Lung (tissue), 16 donors: ENCODE results near the gene FBXO44. TPM values are rescaled to one million over a fixed set of nuclear protein-coding genes. Genes with fewer than 3 reads are reported as not detected.
"Not testable (repeated sequence)": the region's sequence is repeated elsewhere in the genome, so short reads cannot be mapped to it uniquely, and the experiment has no call there.

ENCODE experiments used
- ATAC-seq: fragments of 200-7000 bp; cut with Tn5 transposase; one replicate; pipeline ENCODE4 v1.9.1; 2020; ENCODE audit warnings: moderate number of reproducible peaks; ENCODE audit not compliant: insufficient read depth, low FRiP score
- DNase-seq, 3 donors: peaks; one replicate each; pipeline ENCODE4 v3.0.0-alpha.2; 2013 to 2017
- H3K27ac ChIP-seq, 2 donors: one replicate each; pipeline ENCODE4 v1.5.1; 2013; ENCODE audit warnings: mild to moderate bottlenecking in 2 of 2, moderate library complexity in 2 of 2, control low read depth in 1 of 2, inconsistent platforms in 1 of 2, low read depth in 1 of 2, low read length in 1 of 2
- H3K27me3 ChIP-seq, 3 donors: one replicate each; pipeline ENCODE4 v1.5.1; 2013; ENCODE audit warnings: low read length in 2 of 3; ENCODE audit not compliant: control insufficient read depth in 3 of 3, insufficient read depth in 3 of 3
- H3K36me3 ChIP-seq, 4 donors: one replicate each; pipeline ENCODE4 v1.5.1; 2013; ENCODE audit warnings: low read length in 4 of 4, mild to moderate bottlenecking in 1 of 4, moderate library complexity in 1 of 4; ENCODE audit not compliant: control insufficient read depth in 4 of 4, insufficient read depth in 4 of 4
- H3K4me1 ChIP-seq, 5 donors: one replicate each; pipeline ENCODE4 v1.5.1; 2013; ENCODE audit warnings: low read length in 5 of 5, mild to moderate bottlenecking in 2 of 5, moderate library complexity in 1 of 5; ENCODE audit not compliant: control insufficient read depth in 5 of 5, insufficient read depth in 5 of 5
- H3K4me3 ChIP-seq: one replicate; pipeline ENCODE4 v1.5.1; 2013; ENCODE audit warnings: mild to moderate bottlenecking, control low read depth, moderate library complexity
- H3K9ac ChIP-seq, 2 donors: one replicate each; pipeline ENCODE4 v1.5.1; 2013; ENCODE audit warnings: low read length in 2 of 2, control low read depth in 1 of 2; ENCODE audit not compliant: insufficient read depth in 1 of 2
- H3K9me3 ChIP-seq, 4 donors: one replicate each; pipeline ENCODE4 v1.5.1; 2013; ENCODE audit warnings: low read length in 3 of 4, mild to moderate bottlenecking in 1 of 4, moderate library complexity in 1 of 4; ENCODE audit not compliant: control insufficient read depth in 4 of 4, insufficient read depth in 3 of 4
- CTCF ChIP-seq: IDR thresholded peaks from 2 replicates; pipeline ENCODE4 v1.5.1; 2012; ENCODE audit warnings: mild to moderate bottlenecking; ENCODE audit errors: control extremely low read depth, extremely low read depth
- WGBS, 2 donors: extraction: QIAGEN DNeasy Blood & Tissue Kit; methylation state at CpG; one replicate each; pipeline ENCODE4 v1.1.7; 2013; 5-methylcytosine and 5-hydroxymethylcytosine counted together
- long read RNA-seq, 5 donors: transcript quantifications; one replicate each; lab custom pipeline, GENCODE V29; 2026
- polyA plus RNA-seq, 2 donors: library from polyadenylated mRNA; stranded (reverse); fragments of 200-250 nt; gene quantifications; one replicate each; pipeline ENCODE4 v1.2.1, GENCODE V29; 2013
- total RNA-seq, 2 donors: library from RNA; depleted of rRNA in 1 of 2; stranded (reverse); fragments of >200 nt in 1 of 2; gene quantifications; one replicate each; pipeline ENCODE4 v1.2.1, GENCODE V29; 2014 to 2021
- donor health status: control.
- donor health status: control.
- donor health status: Bipolar disorder and iron deficiency.
- donor health status: healthy.
- donor health status: DM: yes; HTN: yes; CAD: no.

FBXO44 gene
- total RNA-seq: 10 to 100 TPM; 14.0 to 14.4 TPM
- polyA plus RNA-seq: 10 to 100 TPM; 10.6 to 19.6 TPM
- long read RNA-seq, donor 1, partial matches to known transcripts: 0 of 5 reads
- long read RNA-seq, donor 1, other reads (novel, unspliced or antisense): 0 of 5 reads
- long read RNA-seq, donor 2: 0 reads
- long read RNA-seq, donor 3, partial matches to known transcripts: 6 of 7 reads
- long read RNA-seq, donor 3, other reads (novel, unspliced or antisense): 0 of 7 reads
- long read RNA-seq, donor 4, partial matches to known transcripts: 0 of 1 reads
- long read RNA-seq, donor 4, other reads (novel, unspliced or antisense): 0 of 1 reads
- long read RNA-seq, donor 5, partial matches to known transcripts: 5 of 8 reads
- long read RNA-seq, donor 5, other reads (novel, unspliced or antisense): 0 of 8 reads

- TF ChIP-seq CTCF: no peak
- no peaks in the 10 kb centered on the region for H3K9me3 ChIP-seq
- no peak within 1 kb of the TSS for H3K27ac ChIP-seq
- no peak within 1 kb of the TSS for H3K9ac ChIP-seq
- peak within 1 kb of the TSS; percentile 21 for H3K4me3 ChIP-seq
- peaks cover 0 to 12% (median under 1%) of the 10 kb centered on the region in 5 donors for H3K4me1 ChIP-seq
- peak in 2 of 3 donors; percentile 32 to 56 for DNase-seq
- peak; percentile 71 for ATAC-seq
- peaks cover 0 to 23% (median 15%) of the 10 kb centered on the region in 3 donors for H3K27me3 ChIP-seq
- peaks cover 0 to 5% (median under 1%) of the 10 kb centered on the region in 4 donors for H3K36me3 ChIP-seq
- WGBS, 2 donors: 6 to 11% methylated on average over 29 to 94 of the region's 94 CpGs
These were observed at the start of gene FBXO44, which contains the start of gene FBXO2 for GRCh38 chr1:11654137-11654938. Gene FBXO44, plus strand, starts transcription at chr1:11654877. Its CDS starts 959 bp downstream, at chr1:11655836. Gene FBXO2, minus strand, starts transcription at chr1:11654429. Its CDS starts 89 bp downstream, at chr1:11654340.

GRCh38 chr1:11606775-11607174 lies 47.9 kb upstream of the FBXO44 start:
- DNase-seq: no peak
- ATAC-seq: no peak
- WGBS, 2 donors: 81 to 90% methylated on average over 6 of the region's 6 CpGs

GRCh38 chr1:11608596-11609130 lies 46.0 kb upstream of the FBXO44 start:
- H3K4me3 ChIP-seq, H3K27ac ChIP-seq, H3K27me3 ChIP-seq, H3K4me1 ChIP-seq, H3K36me3 ChIP-seq, H3K9ac ChIP-seq, DNase-seq, ATAC-seq, H3K9me3 ChIP-seq: not testable (repeated sequence)
- 95 to 96% methylated on average over 18 to 32 of the region's 37 CpGs for WGBS, 2 donors

More at GRCh38 chr1:11606775-11607174, 47.9 kb upstream of the FBXO44 start:
- Histone ChIP-seq H3K9ac (no peak overlapping the region), H3K9me3 (peaks cover 0 to 5% (median 2%) of the 10 kb centered on the region in 4 donors), H3K36me3 (no peaks in the 10 kb centered on the region), H3K4me3 (no peak overlapping the region), H3K27me3 (peaks cover 0 to 3% (median 0%) of the 10 kb centered on the region in 3 donors), H3K4me1 (no peaks in the 10 kb centered on the region), H3K27ac (no peak overlapping the region)
- TF ChIP-seq CTCF: no peak

GRCh38 chr1:11609378-11609777 lies 45.3 kb upstream of the FBXO44 start:
- H3K9ac ChIP-seq, H3K36me3 ChIP-seq, DNase-seq, ATAC-seq, H3K27me3 ChIP-seq, H3K4me3 ChIP-seq, H3K27ac ChIP-seq, H3K4me1 ChIP-seq, H3K9me3 ChIP-seq: not testable (repeated sequence)
- 84 to 86% methylated on average over 10 to 12 of the region's 13 CpGs for WGBS, 2 donors
